ENCODE results near the gene IMMP2L.

IMMP2L gene

GRCh38 chr7:111027396-111027795 is 534.9 kb downstream of the IMMP2L start:
- ATAC-seq (replicated peaks; ENCODE audit: extremely low read depth, poor library complexity, severe bottlenecking), result no peak
- Mint-ChIP-seq H3K9me3 (no peaks in the 10 kb centered on the region), H3K4me1 (peaks cover 29% of the 10 kb centered on the region), H3K36me3 (ENCODE audit: insufficient read depth) (peaks cover 3% of the 10 kb centered on the region), H3K27ac (ENCODE audit: low read depth) (no peak overlapping the region), H3K27me3 (no peaks in the 10 kb centered on the region), H3K4me3 (peak overlapping the region; percentile 39)
- no peak for DNase-seq (ENCODE audit: low spot score in 2 of 2)

GRCh38 chr7:111026806-111027205 is 535.5 kb downstream of the IMMP2L start:
- Mint-ChIP-seq H3K9me3 (peaks cover 2% of the 10 kb centered on the region), H3K4me1 (peaks cover 29% of the 10 kb centered on the region), H3K36me3 (ENCODE audit: insufficient read depth) (peaks cover 3% of the 10 kb centered on the region), H3K4me3 (peak overlapping the region; percentile 39), H3K27me3 (no peaks in the 10 kb centered on the region), H3K27ac (ENCODE audit: low read depth) (no peak overlapping the region)
- ATAC-seq (replicated peaks; ENCODE audit: extremely low read depth, poor library complexity, severe bottlenecking) (no peak), DNase-seq (ENCODE audit: low spot score in 2 of 2) (no peak)

- Mint-ChIP-seq H3K4me1 (peaks cover 29% of the 10 kb centered on the region), H3K4me3 (no peak overlapping the region)
Measured at GRCh38 chr7:111026343-111026742, 535.9 kb downstream of the IMMP2L start.

GRCh38 chr7:111025006-111025405 is 537.3 kb downstream of the IMMP2L start:
- Mint-ChIP-seq H3K36me3 (ENCODE audit: insufficient read depth) (peaks cover 1% of the 10 kb centered on the region), H3K9me3 (peaks cover 4% of the 10 kb centered on the region), H3K27me3 (no peaks in the 10 kb centered on the region), H3K4me3 (no peak overlapping the region), H3K4me1 (peaks cover 25% of the 10 kb centered on the region), H3K27ac (ENCODE audit: low read depth) (no peak overlapping the region)
- ATAC-seq (replicated peaks; ENCODE audit: extremely low read depth, poor library complexity, severe bottlenecking) (peak; percentile 78), DNase-seq (ENCODE audit: low spot score in 2 of 2) (no peak)

More at GRCh38 chr7:111026343-111026742, 535.9 kb downstream of the IMMP2L start:
- peak overlapping the region; percentile 68 for H3K27ac Mint-ChIP-seq (ENCODE audit: low read depth)
- H3K9me3 Mint-ChIP-seq, result peaks cover 4% of the 10 kb centered on the region
- ATAC-seq (replicated peaks; ENCODE audit: extremely low read depth, poor library complexity, severe bottlenecking), result no peak
- no peak for DNase-seq (ENCODE audit: low spot score in 2 of 2)
- H3K27me3 Mint-ChIP-seq, result no peaks in the 10 kb centered on the region
- peaks cover 3% of the 10 kb centered on the region for H3K36me3 Mint-ChIP-seq (ENCODE audit: insufficient read depth)

GRCh38 chr7:111018960-111019736 is 543.1 kb downstream of the IMMP2L start:
- peaks cover 23% of the 10 kb centered on the region for H3K4me1 Mint-ChIP-seq
- H3K27me3 Mint-ChIP-seq, result no peaks in the 10 kb centered on the region
- H3K27ac Mint-ChIP-seq (ENCODE audit: low read depth), result no peak overlapping the region
- ATAC-seq (replicated peaks; ENCODE audit: extremely low read depth, poor library complexity, severe bottlenecking) (no peak), DNase-seq (ENCODE audit: low spot score in 2 of 2) (no peak)
- H3K36me3 Mint-ChIP-seq (ENCODE audit: insufficient read depth), result peaks cover 1% of the 10 kb centered on the region
- H3K9me3 Mint-ChIP-seq, result peaks cover 4% of the 10 kb centered on the region
- H3K4me3 Mint-ChIP-seq, result no peak overlapping the region

- Mint-ChIP-seq H3K27me3 (no peaks in the 10 kb centered on the region), H3K36me3 (ENCODE audit: insufficient read depth) (no peaks in the 10 kb centered on the region), H3K4me3 (no peak overlapping the region), H3K9me3 (peaks cover 4% of the 10 kb centered on the region), H3K27ac (ENCODE audit: low read depth) (no peak overlapping the region), H3K4me1 (peaks cover 25% of the 10 kb centered on the region)
- DNase-seq (ENCODE audit: low spot score in 2 of 2) (no peak), ATAC-seq (replicated peaks; ENCODE audit: extremely low read depth, poor library complexity, severe bottlenecking) (no peak)
Measured at GRCh38 chr7:111018447-111018846, 543.8 kb downstream of the IMMP2L start.

- Mint-ChIP-seq H3K4me3 (no peak overlapping the region), H3K4me1 (peaks cover 31% of the 10 kb centered on the region), H3K36me3 (ENCODE audit: insufficient read depth) (peaks cover 2% of the 10 kb centered on the region), H3K27me3 (no peaks in the 10 kb centered on the region), H3K9me3 (no peaks in the 10 kb centered on the region), H3K27ac (ENCODE audit: low read depth) (peak overlapping the region; percentile 80)
- no peak for ATAC-seq (replicated peaks; ENCODE audit: extremely low read depth, poor library complexity, severe bottlenecking)
- DNase-seq (ENCODE audit: low spot score in 2 of 2), result no peak
Measured at GRCh38 chr7:111014079-111014478, 548.2 kb downstream of the IMMP2L start.

GRCh38 chr7:111012799-111013675 is 549.3 kb downstream of the IMMP2L start:
- DNase-seq (ENCODE audit: low spot score in 2 of 2), result no peak
- Mint-ChIP-seq H3K4me3 (peak overlapping the region; percentile 57), H3K27ac (ENCODE audit: low read depth) (peak overlapping the region; percentile 80), H3K4me1 (peaks cover 27% of the 10 kb centered on the region), H3K9me3 (no peaks in the 10 kb centered on the region), H3K27me3 (no peaks in the 10 kb centered on the region), H3K36me3 (ENCODE audit: insufficient read depth) (peaks cover 2% of the 10 kb centered on the region)
- peak; percentile 76 for ATAC-seq (replicated peaks; ENCODE audit: extremely low read depth, poor library complexity, severe bottlenecking)

- Mint-ChIP-seq H3K4me3 (peak overlapping the region; percentile 22), H3K9me3 (no peaks in the 10 kb centered on the region), H3K36me3 (ENCODE audit: insufficient read depth) (peaks cover 2% of the 10 kb centered on the region), H3K27me3 (no peaks in the 10 kb centered on the region), H3K27ac (ENCODE audit: low read depth) (peak overlapping the region; percentile 37), H3K4me1 (peaks cover 27% of the 10 kb centered on the region)
- DNase-seq (ENCODE audit: low spot score in 2 of 2) (no peak), ATAC-seq (replicated peaks; ENCODE audit: extremely low read depth, poor library complexity, severe bottlenecking) (no peak)
Measured at GRCh38 chr7:111012149-111012548, 550.1 kb downstream of the IMMP2L start.

GRCh38 chr7:111011520-111011919 is 550.8 kb downstream of the IMMP2L start:
- H3K36me3 Mint-ChIP-seq (ENCODE audit: insufficient read depth), result peaks cover 2% of the 10 kb centered on the region
- no peak for ATAC-seq (replicated peaks; ENCODE audit: extremely low read depth, poor library complexity, severe bottlenecking)
- no peaks in the 10 kb centered on the region for H3K9me3 Mint-ChIP-seq
- no peaks in the 10 kb centered on the region for H3K27me3 Mint-ChIP-seq
- H3K4me1 Mint-ChIP-seq, result peaks cover 27% of the 10 kb centered on the region
- peak overlapping the region; percentile 22 for H3K4me3 Mint-ChIP-seq
- peak overlapping the region; percentile 37 for H3K27ac Mint-ChIP-seq (ENCODE audit: low read depth)
- no peak for DNase-seq (ENCODE audit: low spot score in 2 of 2)

- Mint-ChIP-seq H3K4me1 (peaks cover 27% of the 10 kb centered on the region), H3K36me3 (ENCODE audit: insufficient read depth) (peaks cover 2% of the 10 kb centered on the region), H3K4me3 (no peak overlapping the region), H3K9me3 (no peaks in the 10 kb centered on the region), H3K27ac (ENCODE audit: low read depth) (no peak overlapping the region), H3K27me3 (no peaks in the 10 kb centered on the region)
- DNase-seq (ENCODE audit: low spot score in 2 of 2) (no peak), ATAC-seq (replicated peaks; ENCODE audit: extremely low read depth, poor library complexity, severe bottlenecking) (no peak)
Measured at GRCh38 chr7:111010798-111011197, 551.5 kb downstream of the IMMP2L start.

GRCh38 chr7:111009526-111010040 is 552.7 kb downstream of the IMMP2L start:
- H3K27ac Mint-ChIP-seq (ENCODE audit: low read depth), result no peak overlapping the region

More at GRCh38 chr7:111009526-111010040, 552.7 kb downstream of the IMMP2L start:
- H3K9me3 Mint-ChIP-seq, result no peaks in the 10 kb centered on the region
- peaks cover 20% of the 10 kb centered on the region for H3K4me1 Mint-ChIP-seq
- H3K27me3 Mint-ChIP-seq, result no peaks in the 10 kb centered on the region
- DNase-seq (ENCODE audit: low spot score in 2 of 2) (no peak), ATAC-seq (replicated peaks; ENCODE audit: extremely low read depth, poor library complexity, severe bottlenecking) (no peak)
- H3K4me3 Mint-ChIP-seq, result no peak overlapping the region
- peaks cover 2% of the 10 kb centered on the region for H3K36me3 Mint-ChIP-seq (ENCODE audit: insufficient read depth)

Measured in central memory CD8-positive, alpha-beta T cell (primary cell).